Thyroid gland (tissue), 4 donors: ENCODE data around the gene CASS4.

Source experiments
- CTCF ChIP-seq, 6 experiments: fragments of 200-600 bp in 3 of 6; fragments of 450-650 bp in 3 of 6; sonication (generic) in 3 of 6; IDR thresholded peaks; one replicate each; pipeline ENCODE4 v1.5.1; 2016 to 2019; ENCODE audit warnings: antibody characterized with exemption in 6 of 6, mild to moderate bottlenecking in 2 of 6, inconsistent platforms in 1 of 6, moderate library complexity in 1 of 6
- POLR2A ChIP-seq, 2 donors: fragments of 450-650 bp; IDR thresholded peaks; one replicate each; pipeline ENCODE4 v1.6.1; 2017; ENCODE audit warnings: antibody characterized with exemption in 2 of 2, mild to moderate bottlenecking in 2 of 2, moderate library complexity in 1 of 2

- TF ChIP-seq CTCF (IDR thresholded peaks at IDR 0.05) (no peak), POLR2A (IDR thresholded peaks at IDR 0.05) (no peak)
Observed at GRCh38 chr20:56467968-56468315, 55.9 kb downstream of the CASS4 start.
